H1 (cell line): ENCODE data around the gene LRRC74A. TPM values are rescaled to one million over a fixed set of nuclear protein-coding genes. Genes with fewer than 3 reads are reported as not detected.

Experiments used
- CTCF ChIA-PET: fragments of 300-600 bp; sonication (Branson Sonifier 250); formaldehyde crosslinking; loops from one replicate; lab custom pipeline; 2021; ENCODE audit not compliant: partially characterized antibody; lab: Charles Lee
- POLR2A ChIA-PET: fragments of 300-600 bp; sonication (Branson Sonifier 250); formaldehyde crosslinking; loops from one replicate; lab custom pipeline; 2021; ENCODE audit warnings: inconsistent platforms; ENCODE audit not compliant: partially characterized antibody; lab: Charles Lee
- DNase-seq, 2 experiments: peaks; one replicate each; pipeline versions ENCODE4 v3.0.0 to v3.0.0-alpha.2; 2010 to 2022; ENCODE audit warnings: low spot score in 2 of 2, low read depth in 1 of 2, mixed read lengths in 1 of 2
- FAIRE-seq: peaks from 2 replicates; lab custom pipeline; 2011; peaks lifted over from hg19 to GRCh38; lab: Jason Lieb, UNC
- H2AFZ ChIP-seq: 2 replicates; pipeline ENCODE4 v1.8.1; 2012; ENCODE audit warnings: low read length, inconsistent platforms
- H2AK5ac ChIP-seq: 2 replicates; pipeline ENCODE4 v1.6.1; 2013; ENCODE audit warnings: low read depth, low read length
- H2BK120ac ChIP-seq: replicated peaks from 2 replicates; pipeline ENCODE3; 2013; ENCODE audit warnings: low read depth, low read length, inconsistent platforms
- H2BK12ac ChIP-seq: 2 replicates; pipeline ENCODE4 v1.6.1; 2013; ENCODE audit warnings: low read depth, low read length
- H2BK15ac ChIP-seq: 2 replicates; pipeline ENCODE4 v1.6.1; 2013; ENCODE audit warnings: low read length
- H2BK20ac ChIP-seq: 2 replicates; pipeline ENCODE4 v1.6.1; 2013; ENCODE audit warnings: low read length
- H2BK5ac ChIP-seq: 2 replicates; pipeline ENCODE4 v1.6.1; 2013; ENCODE audit warnings: low read depth, low read length
- H3K14ac ChIP-seq: 2 replicates; pipeline ENCODE4 v1.6.1; 2013; ENCODE audit warnings: inconsistent platforms; ENCODE audit not compliant: insufficient read length
- H3K18ac ChIP-seq: 2 replicates; pipeline ENCODE4 v1.6.1; 2013; ENCODE audit warnings: low read length; ENCODE audit errors: extremely low read depth
- H3K23ac ChIP-seq: 2 replicates; pipeline ENCODE4 v1.6.1; 2013; ENCODE audit warnings: inconsistent platforms; ENCODE audit not compliant: insufficient read length
- H3K23me2 ChIP-seq: 2 replicates; pipeline ENCODE4 v1.6.1; 2013; ENCODE audit warnings: low read depth, low read length
- H3K27ac ChIP-seq: 2 replicates; pipeline ENCODE4 v1.6.1; 2011; ENCODE audit warnings: low read depth, low read length, inconsistent platforms
- H3K27me3 ChIP-seq, 4 experiments: replicated peaks in 1 of 4; 1 replicate in 1 of 4; 2 replicates in 3 of 4; pipeline versions ENCODE4 v1.6.1 to v1.8.1; 2011 to 2013; ENCODE audit warnings: low read length in 3 of 4, mild to moderate bottlenecking in 3 of 4, inconsistent platforms in 2 of 4, mixed read lengths in 2 of 4, moderate library complexity in 1 of 4; ENCODE audit not compliant: control insufficient read depth in 3 of 4, insufficient read depth in 3 of 4; ENCODE audit errors: extremely low read depth in 1 of 4
- H3K36me3 ChIP-seq, 4 experiments: 2 replicates each; pipeline versions ENCODE4 v1.6.1 to v1.8.1; 2011 to 2013; ENCODE audit warnings: mild to moderate bottlenecking in 4 of 4, low read length in 3 of 4, moderate library complexity in 2 of 4, control low read depth in 1 of 4, inconsistent platforms in 1 of 4; ENCODE audit not compliant: insufficient read depth in 4 of 4, control insufficient read depth in 2 of 4
- H3K4ac ChIP-seq: replicated peaks from 2 replicates; pipeline ENCODE3; 2013; ENCODE audit warnings: low read length, low read depth, mixed read lengths, inconsistent platforms; ENCODE audit not compliant: insufficient read length
- H3K4me1 ChIP-seq, 4 experiments: replicated peaks in 1 of 4; 1 replicate in 1 of 4; 2 replicates in 3 of 4; pipeline versions ENCODE4 v1.6.1 to v1.8.1; 2011 to 2013; ENCODE audit warnings: low read length in 3 of 4, inconsistent platforms in 2 of 4, mixed read lengths in 1 of 4; ENCODE audit not compliant: insufficient read depth in 4 of 4, control insufficient read depth in 3 of 4
- H3K4me2 ChIP-seq, 2 experiments: 2 replicates each; pipeline versions ENCODE4 v1.6.1 to v1.8.1; 2011 to 2013; ENCODE audit warnings: low read depth in 2 of 2, low read length in 2 of 2, control low read depth in 1 of 2, inconsistent platforms in 1 of 2, mild to moderate bottlenecking in 1 of 2; ENCODE audit not compliant: insufficient read depth in 1 of 2
- H3K4me3 ChIP-seq, 4 experiments: fragments of 200-600, 300-600 bp in 1 of 4; sonication (generic), shearing (Covaris generic), sonication (Bioruptor Twin) in 1 of 4; 2 replicates each; pipeline versions ENCODE4 v1.5.1 to v1.8.1; 2011 to 2016; ENCODE audit warnings: low read length in 4 of 4, low read depth in 3 of 4, control low read depth in 2 of 4, inconsistent platforms in 2 of 4, mild to moderate bottlenecking in 2 of 4, mixed read lengths in 1 of 4, moderate library complexity in 1 of 4; ENCODE audit not compliant: insufficient read depth in 2 of 4; ENCODE audit errors: extremely low read depth in 1 of 4
- H3K56ac ChIP-seq: replicated peaks from 2 replicates; pipeline ENCODE3; 2013; ENCODE audit warnings: low read depth, mild to moderate bottlenecking, mixed read lengths, low read length, inconsistent platforms; ENCODE audit not compliant: insufficient read length
- H3K79me1 ChIP-seq: 2 replicates; pipeline ENCODE4 v1.6.1; 2013; ENCODE audit warnings: low read depth, low read length, control low read depth
- H3K79me2 ChIP-seq, 2 experiments: 2 replicates each; pipeline versions ENCODE4 v1.6.1 to v1.8.1; 2012 to 2013; ENCODE audit warnings: low read length in 2 of 2, mild to moderate bottlenecking in 2 of 2, inconsistent platforms in 1 of 2; ENCODE audit not compliant: insufficient read depth in 2 of 2, control insufficient read depth in 1 of 2
- H3K9ac ChIP-seq, 4 experiments: replicated peaks in 1 of 4; 1 replicate in 1 of 4; 2 replicates in 3 of 4; pipeline versions ENCODE4 v1.6.1 to v1.8.1; 2011 to 2013; ENCODE audit warnings: low read depth in 3 of 4, low read length in 3 of 4, control low read depth in 2 of 4, mild to moderate bottlenecking in 2 of 4, moderate library complexity in 2 of 4, inconsistent platforms in 1 of 4; ENCODE audit errors: extremely low read depth in 1 of 4
- H3K9me3 ChIP-seq, 2 experiments: 2 replicates each; pipeline versions ENCODE4 v1.6.1 to v1.8.1; 2012 to 2013; ENCODE audit warnings: mild to moderate bottlenecking in 2 of 2, moderate library complexity in 2 of 2, control low read depth in 1 of 2, inconsistent platforms in 1 of 2, low read depth in 1 of 2, low read length in 1 of 2, mixed read lengths in 1 of 2; ENCODE audit not compliant: insufficient read depth in 2 of 2
- H4K20me1 ChIP-seq, 2 experiments: replicated peaks in 1 of 2; 2 replicates each; pipeline versions ENCODE3 to v1.8.1; 2011 to 2013; ENCODE audit warnings: inconsistent platforms in 2 of 2, low read length in 2 of 2, mild to moderate bottlenecking in 1 of 2; ENCODE audit not compliant: insufficient read depth in 2 of 2, control insufficient read depth in 1 of 2
- H4K5ac ChIP-seq: 2 replicates; pipeline ENCODE4 v1.6.1; 2013; ENCODE audit warnings: low read length, low read depth, mixed read lengths, inconsistent platforms; ENCODE audit not compliant: insufficient read length
- H4K8ac ChIP-seq: 2 replicates; pipeline ENCODE4 v1.8.0; 2013; ENCODE audit warnings: mild to moderate bottlenecking, moderate library complexity, low read length, inconsistent platforms; ENCODE audit not compliant: insufficient read depth; ENCODE audit errors: extremely low read depth
- H4K91ac ChIP-seq: replicated peaks from 2 replicates; pipeline ENCODE3; 2013; ENCODE audit warnings: low read length, mixed read lengths, inconsistent platforms; ENCODE audit not compliant: insufficient read length
- BCL11A ChIP-seq, 2 experiments: IDR thresholded peaks; one replicate each; pipeline ENCODE4 v1.6.1; 2011; ENCODE audit warnings: low read depth in 2 of 2, low read length in 2 of 2, mild to moderate bottlenecking in 2 of 2
- CBX5 ChIP-seq: fragments of 300-800, 300-1000 bp; sonication (generic); IDR thresholded peaks from 2 replicates; pipeline ENCODE4 v1.7.1; 2016; ENCODE audit warnings: antibody characterized with exemption, low read length, low read depth
- CHD1 ChIP-seq: IDR thresholded peaks from 2 replicates; pipeline ENCODE4 v1.6.1; 2012; ENCODE audit warnings: low read depth, low read length, improper control_type of control experiment
- EZH2 ChIP-seq: fragments of 200-600 bp; sonication (generic); IDR thresholded peaks from 2 replicates; pipeline ENCODE4 v1.7.1; 2012; ENCODE audit warnings: low read depth, mild to moderate bottlenecking, moderate library complexity, low read length, inconsistent platforms; ENCODE audit not compliant: severe bottlenecking
- HDAC2 ChIP-seq, 2 experiments: fragments of 300-600 bp in 1 of 2; sonication (generic) in 1 of 2; IDR thresholded peaks; 2 replicates each; pipeline ENCODE4 v1.6.1; 2011 to 2012; ENCODE audit warnings: low read depth in 2 of 2, low read length in 2 of 2, mild to moderate bottlenecking in 2 of 2, moderate library complexity in 2 of 2, borderline replicate concordance in 1 of 2, inconsistent platforms in 1 of 2
- KDM1A ChIP-seq: fragments of 200-600, 300-600 bp; sonication (generic); IDR thresholded peaks from 2 replicates; pipeline ENCODE4 v1.7.1; 2016; ENCODE audit warnings: mild to moderate bottlenecking, low read length, borderline replicate concordance
- KDM4A ChIP-seq: IDR thresholded peaks from one replicate; pipeline ENCODE4 v1.7.1; 2012; ENCODE audit warnings: low read depth, mild to moderate bottlenecking, moderate library complexity, low read length, inconsistent platforms; ENCODE audit not compliant: severe bottlenecking
- NANOG ChIP-seq: IDR thresholded peaks from 2 replicates; pipeline ENCODE4 v1.6.1; 2011; ENCODE audit warnings: low read length, low read depth, mild to moderate bottlenecking, inconsistent platforms; ENCODE audit not compliant: insufficient read depth, poor library complexity, severe bottlenecking
- NRF1 ChIP-seq: IDR thresholded peaks from 2 replicates; pipeline ENCODE4 v1.6.1; 2011; ENCODE audit warnings: mild to moderate bottlenecking, low read depth, low read length, improper control_type of control experiment
- RBBP5 ChIP-seq: IDR thresholded peaks from 2 replicates; pipeline ENCODE4 v1.7.1; 2012; ENCODE audit warnings: low read depth, mild to moderate bottlenecking, inconsistent platforms, low read length, moderate library complexity, borderline replicate concordance
- SP2 ChIP-seq: IDR thresholded peaks from 2 replicates; pipeline ENCODE4 v1.6.1; 2012; ENCODE audit warnings: mild to moderate bottlenecking, low read length, inconsistent platforms
- SUZ12 ChIP-seq: fragments of 200-600 bp; sonication (generic); IDR thresholded peaks from 2 replicates; pipeline ENCODE4 v1.6.1; 2012; ENCODE audit warnings: mild to moderate bottlenecking, inconsistent platforms, low read length, moderate library complexity, mixed read lengths
- TCF12 ChIP-seq: IDR thresholded peaks from 2 replicates; pipeline ENCODE4 v1.6.1; 2011; ENCODE audit warnings: low read depth, mild to moderate bottlenecking, low read length
- YY1 ChIP-seq: IDR thresholded peaks from 2 replicates; pipeline ENCODE4 v1.6.1; 2011; ENCODE audit warnings: low read depth, mild to moderate bottlenecking, low read length
- WGBS, 2 experiments: shearing (Covaris generic) in 1 of 2; methylation state at CpG; one replicate each; pipeline versions ENCODE4 v1.1.6 to v1.1.7; 2013 to 2015; ENCODE audit warnings: low lambda C conversion rate in 2 of 2, mixed read lengths in 2 of 2, inconsistent platforms in 1 of 2, low coverage in 1 of 2, missing lambda C conversion rate in 1 of 2; ENCODE audit not compliant: insufficient replicate concordance in 2 of 2, insufficient coverage in 1 of 2, insufficient read length in 1 of 2; ENCODE audit errors: extremely low coverage in 1 of 2, missing lambda C conversion rate in 1 of 2; 5-methylcytosine and 5-hydroxymethylcytosine counted together
- polyA plus RNA-seq, 7 experiments: library from polyadenylated mRNA; depleted of rRNA in 3 of 7; stranded (reverse) in 5 of 7; unstranded in 2 of 7; fragments of >200 nt in 5 of 7; fragments of 200-250 nt in 2 of 7; gene quantifications; 1 replicate in 5 of 7; 2 replicates in 1 of 7; 4 replicates in 1 of 7; pipeline versions ENCODE4 v1.2.1 to v1.2.3, GENCODE V29; 2011 to 2013; ENCODE audit warnings: missing spikeins in 2 of 7, mixed read lengths in 2 of 7
- total RNA-seq: library from RNA; stranded (reverse); fragmentation: NEBNext Ultra II Directional; extraction: Animal tissue kit (Norgen Biotek cat#: 25700); gene quantifications from 2 replicates; pipeline ENCODE4 v1.2.1, GENCODE V29; 2021

LRRC74A gene
- total and polyA plus RNA-seq, 2 of the 8 experiments (the other 6 are each of a cell fraction or from before 2014, with no cell fraction given), result not detected

GRCh38 chr14:76910371-76910890 lies 84.2 kb downstream of the LRRC74A start:
- Histone ChIP-seq H3K9ac (no peak overlapping the region), H3K14ac (no peak overlapping the region), H4K20me1 (no peaks in the 10 kb centered on the region), H2AK5ac (no peak overlapping the region), H3K79me1 (no peaks in the 10 kb centered on the region), H4K5ac (no peak overlapping the region), H2BK15ac (no peak overlapping the region), H3K4me2 (no peak overlapping the region), H2BK20ac (no peak overlapping the region), H3K4me3 (no peak overlapping the region), H3K27ac (no peak overlapping the region), H2BK5ac (no peak overlapping the region), H3K18ac (no peak overlapping the region), H2AFZ (no peak overlapping the region), H3K36me3 (no peaks in the 10 kb centered on the region), H3K27me3 (no peaks in the 10 kb centered on the region), H4K91ac (no peak overlapping the region), H3K9me3 (no peaks in the 10 kb centered on the region), H3K4me1 (peaks cover 0 to 3% (median 1%) of the 10 kb centered on the region in 4 experiments; a peak in 2 of 7 replicates), H3K56ac (no peak overlapping the region), H3K79me2 (no peaks in the 10 kb centered on the region), H2BK120ac (no peak overlapping the region), H3K23ac (no peak overlapping the region), H4K8ac (no peak overlapping the region), H2BK12ac (no peak overlapping the region), H3K23me2 (peaks cover 2% of the 10 kb centered on the region; the same call in 1 of the 2 replicates), H3K4ac (no peak overlapping the region)
- WGBS, 2 experiments, result 83% methylated on average over 4 of the region's 4 CpGs; no CpG with 5 or more reads in 1 of the 2 experiments
- DNase-seq, result no peak
- CTCF ChIA-PET, result interaction anchor here (0.6 to 24.1 kb wide), 11 partner anchors 13 to 166 kb away, joined by 3 to 424 read pairs (median 199); no protein-coding TSS in a partner anchor
- FAIRE-seq, result no peak
- POLR2A ChIA-PET, result no interaction called here
- TF ChIP-seq KDM1A, result no peak
- no peak for TF ChIP-seq EZH2
- TF ChIP-seq SUZ12, result no peak
- TF ChIP-seq KDM4A, result no peak
- TF ChIP-seq SP2, result no peak
- no peak for TF ChIP-seq NRF1
- TF ChIP-seq BCL11A (IDR thresholded peaks at IDR 0.05; ENCODE audit: low read depth in 2 of 2, low read length in 2 of 2), result no peak
- TF ChIP-seq TCF12, result no peak
- TF ChIP-seq HDAC2 (IDR thresholded peaks at IDR 0.05; ENCODE audit: borderline replicate concordance in 1 of 2, low read depth in 2 of 2, low read length in 2 of 2), result no peak
- TF ChIP-seq YY1, result no peak
- no peak for TF ChIP-seq CBX5
- TF ChIP-seq NANOG, result no peak
- TF ChIP-seq CHD1, result no peak
- TF ChIP-seq RBBP5, result no peak
